H1 (cell line): ENCODE data around the gene HIPK2. TPM values are rescaled to one million over a fixed set of nuclear protein-coding genes. Genes with fewer than 3 reads are reported as not detected.

ENCODE experiments used
- BACH1 ChIP-seq: IDR thresholded peaks from 2 replicates; pipeline ENCODE4 v1.6.1; 2012; ENCODE audit warnings: low read length, improper control_type of control experiment
- CBX5 ChIP-seq: fragments of 300-800, 300-1000 bp; sonication (generic); IDR thresholded peaks from 2 replicates; pipeline ENCODE4 v1.7.1; 2016; ENCODE audit warnings: antibody characterized with exemption, low read length, low read depth
- CHD7 ChIP-seq: fragments of 300-600 bp; sonication (generic); IDR thresholded peaks from 2 replicates; pipeline ENCODE4 v1.7.1; 2012; ENCODE audit warnings: low read length, moderate library complexity, mild to moderate bottlenecking, inconsistent platforms; ENCODE audit not compliant: insufficient replicate concordance
- HDAC6 ChIP-seq: IDR thresholded peaks from one replicate; pipeline ENCODE4 v1.7.1; 2012; ENCODE audit warnings: low read depth, mild to moderate bottlenecking, inconsistent platforms, low read length, moderate library complexity
- JUN ChIP-seq: IDR thresholded peaks from 2 replicates; pipeline ENCODE4 v1.6.1; 2011; ENCODE audit warnings: low read depth, mild to moderate bottlenecking, improper control_type of control experiment, low read length
- RAD21 ChIP-seq, 2 experiments: IDR thresholded peaks in 1 of 2; conservative IDR thresholded peaks in 1 of 2; 2 replicates each; pipeline ENCODE4 v1.6.1; 2011; ENCODE audit warnings: low read depth in 2 of 2, low read length in 2 of 2, improper control_type of control experiment in 1 of 2, inconsistent platforms in 1 of 2, mild to moderate bottlenecking in 1 of 2, moderate library complexity in 1 of 2
- RFX5 ChIP-seq: IDR thresholded peaks from 2 replicates; pipeline ENCODE4 v1.6.1; 2011; ENCODE audit warnings: low read depth, low read length, improper control_type of control experiment, borderline replicate concordance
- SAP30 ChIP-seq: fragments of 300-600 bp; sonication (generic); IDR thresholded peaks from 2 replicates; pipeline ENCODE4 v1.7.1; 2012; ENCODE audit warnings: low read length, moderate library complexity, mild to moderate bottlenecking, inconsistent platforms; ENCODE audit not compliant: insufficient read depth, insufficient replicate concordance
- TAF1 ChIP-seq: IDR thresholded peaks from 2 replicates; pipeline ENCODE4 v1.6.1; 2011; ENCODE audit warnings: mild to moderate bottlenecking, low read depth, low read length
- TCF12 ChIP-seq: IDR thresholded peaks from 2 replicates; pipeline ENCODE4 v1.6.1; 2011; ENCODE audit warnings: low read depth, mild to moderate bottlenecking, low read length
- polyA plus RNA-seq, 7 experiments: library from polyadenylated mRNA; depleted of rRNA in 3 of 7; stranded (reverse) in 5 of 7; unstranded in 2 of 7; fragments of >200 nt in 5 of 7; fragments of 200-250 nt in 2 of 7; gene quantifications; 1 replicate in 5 of 7; 2 replicates in 1 of 7; 4 replicates in 1 of 7; pipeline versions ENCODE4 v1.2.1 to v1.2.3, GENCODE V29; 2011 to 2013; ENCODE audit warnings: missing spikeins in 2 of 7, mixed read lengths in 2 of 7
- total RNA-seq: library from RNA; stranded (reverse); fragmentation: NEBNext Ultra II Directional; extraction: Animal tissue kit (Norgen Biotek cat#: 25700); gene quantifications from 2 replicates; pipeline ENCODE4 v1.2.1, GENCODE V29; 2021

HIPK2 gene
- total and polyA plus RNA-seq, 2 of the 8 experiments (the other 6 are each of a cell fraction or from before 2014, with no cell fraction given), result 8.3 to 24.3 TPM

GRCh38 chr7:139630643-139631519 is 146.9 kb downstream of the HIPK2 start (continued):
- TF ChIP-seq CHD7 (no peak), CBX5 (no peak), BACH1 (no peak), JUN (no peak), SAP30 (no peak), RAD21 (IDR thresholded peaks at IDR 0.05 in 1 of 2, conservative IDR thresholded peaks at IDR 0.05 in 1 of 2; ENCODE audit: low read depth in 2 of 2, low read length in 2 of 2) (no peak), RFX5 (no peak), HDAC6 (no peak), TCF12 (no peak), TAF1 (no peak)
